HG02798 (cell line): Measurements from ENCODE around the gene DUSP22.

Experiments
- ATAC-seq: cut with Tn5 transposase; IDR thresholded peaks from one replicate; pipeline ENCODE4 v1.9.1; 2021; ENCODE audit warnings: mild to moderate bottlenecking; ENCODE audit not compliant: unreplicated experiment, poor library complexity

DUSP22 gene

DNA sequence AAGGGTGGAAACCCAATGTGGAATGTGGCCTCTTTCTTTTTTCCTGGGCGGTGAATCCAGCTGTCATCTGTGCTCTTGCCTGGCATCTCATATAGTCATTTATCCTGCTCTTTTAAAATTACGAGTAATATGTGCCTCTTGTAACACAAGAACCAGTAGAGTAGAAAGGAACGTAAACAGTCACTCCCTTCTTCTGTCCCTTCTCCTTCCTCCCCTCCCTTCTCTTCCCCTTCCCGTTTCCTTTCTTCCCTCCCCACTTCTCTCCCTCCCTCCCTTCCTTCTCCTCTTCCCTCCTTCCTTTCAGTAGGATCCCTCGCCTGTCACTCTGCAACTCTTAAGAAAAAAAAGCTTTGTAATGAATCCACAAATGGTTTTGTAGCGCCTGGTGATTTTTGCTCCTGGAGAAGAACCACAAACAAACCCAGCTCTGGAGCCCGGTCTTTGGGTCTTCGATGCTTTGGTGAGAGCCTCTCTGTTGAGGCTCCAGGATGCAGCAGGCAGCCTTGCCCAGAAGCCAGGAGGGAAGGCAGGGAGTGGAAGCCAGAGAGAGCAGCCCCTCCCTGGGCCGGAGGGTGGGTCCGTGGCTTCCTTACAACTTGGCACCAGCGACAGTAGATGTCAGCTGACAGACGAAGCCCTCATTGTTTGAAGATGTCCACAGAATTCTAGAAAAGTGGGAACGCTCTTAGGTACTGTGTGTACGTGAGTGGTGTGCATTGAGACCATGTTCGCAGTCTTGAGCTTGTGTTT, 15.0 kb downstream of the DUSP22 start:
- ATAC-seq = no peak

DNA sequence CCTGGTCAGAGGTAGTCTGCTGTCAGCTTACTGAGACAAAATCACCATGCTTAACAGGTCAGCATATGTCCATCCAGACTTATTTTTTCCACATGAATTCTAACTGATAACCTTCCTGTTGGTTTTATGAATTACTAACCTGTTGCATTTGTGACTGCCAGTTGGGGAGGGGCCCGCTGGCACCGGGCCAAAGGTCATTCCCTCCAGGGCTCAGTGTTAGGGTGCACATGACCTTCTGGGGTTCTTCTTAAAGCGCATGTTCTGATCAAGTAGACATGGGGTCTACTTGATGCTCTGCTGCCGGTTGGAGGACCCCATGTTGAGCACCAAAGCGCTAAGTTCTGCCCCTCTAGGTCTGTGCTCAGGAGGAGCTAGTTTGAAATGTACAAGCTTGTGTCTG, 15.6 kb downstream of the DUSP22 start:
- no peak for ATAC-seq

DNA sequence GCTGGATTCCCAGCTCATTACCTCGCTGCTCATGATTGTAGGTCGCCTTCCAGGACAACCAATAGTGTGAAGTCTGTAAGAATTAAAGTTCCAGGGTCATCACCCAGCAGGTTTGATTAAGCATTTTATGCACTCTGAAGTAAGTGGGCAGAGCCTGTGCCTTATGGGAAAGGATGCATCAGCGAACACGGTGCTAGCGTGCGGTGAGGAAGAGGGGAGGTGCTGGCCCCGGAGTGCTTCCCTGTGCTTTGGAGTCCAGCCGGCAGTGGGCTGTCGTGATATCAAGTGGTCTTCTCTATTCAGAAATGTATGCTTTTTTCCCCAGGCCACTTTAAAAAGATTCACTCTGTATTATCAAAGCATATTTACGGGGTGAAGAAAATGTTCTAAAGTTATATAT, 16.0 kb downstream of the DUSP22 start:
- no peak for ATAC-seq

DNA sequence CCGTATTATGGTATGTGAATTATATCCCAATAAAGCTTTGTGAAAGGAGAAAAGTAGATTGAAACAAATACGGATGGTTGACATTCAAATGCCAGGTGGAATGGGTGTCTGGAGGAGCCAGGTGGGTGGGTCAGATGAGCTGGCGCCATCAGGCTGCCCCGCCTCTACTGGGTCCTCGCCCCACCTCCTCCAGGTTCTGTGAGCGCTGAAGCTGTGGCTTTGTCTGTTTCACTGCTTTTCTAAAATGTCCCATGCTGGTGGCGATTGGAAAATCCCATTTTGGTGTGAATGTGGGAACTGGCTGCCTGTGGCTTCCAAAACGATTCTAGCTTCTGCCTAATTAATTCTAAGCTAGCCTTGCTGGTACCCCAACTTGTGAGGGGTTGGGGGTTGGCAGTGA, 16.5 kb downstream of the DUSP22 start:
- ATAC-seq = no peak

DNA sequence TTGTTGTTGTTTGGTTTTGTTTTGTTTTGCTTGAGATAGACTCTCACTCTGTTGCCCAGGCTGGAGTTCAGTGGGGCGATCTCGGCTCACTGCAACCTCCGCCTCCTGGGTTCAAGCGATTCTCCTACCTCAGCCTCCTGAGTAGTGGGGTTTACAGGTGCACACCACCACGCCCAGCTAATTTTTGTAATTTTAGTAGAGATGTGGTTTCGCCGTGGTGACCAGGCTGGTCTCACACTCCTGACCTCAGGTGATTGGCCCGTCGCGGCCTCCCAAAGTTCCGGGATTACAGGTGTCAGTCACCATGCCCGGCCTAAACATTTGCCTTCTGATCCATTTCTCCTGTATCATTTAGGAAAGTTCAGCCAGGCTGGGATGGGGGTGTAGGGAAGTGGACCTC, 17.7 kb downstream of the DUSP22 start:
- ATAC-seq = no peak

DNA sequence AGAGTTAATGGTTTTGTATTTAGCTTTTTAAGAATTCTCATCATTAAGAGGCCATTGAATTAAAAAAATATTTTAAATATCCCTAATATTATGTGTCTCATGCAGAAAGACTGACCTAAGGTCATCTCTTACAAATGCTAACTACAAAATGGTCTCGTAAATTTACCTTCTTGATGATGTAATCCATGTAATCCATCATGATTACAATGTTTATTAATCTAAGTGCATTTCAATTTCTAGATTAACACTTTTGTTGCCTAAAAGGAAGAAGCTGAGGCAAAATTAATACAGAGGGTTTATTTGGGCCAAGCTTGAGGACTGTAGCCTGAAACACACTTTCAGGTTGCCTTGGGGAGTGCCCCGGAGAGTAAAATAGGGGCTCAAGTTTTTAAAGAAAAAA, 18.4 kb downstream of the DUSP22 start:
- no peak for ATAC-seq

DNA sequence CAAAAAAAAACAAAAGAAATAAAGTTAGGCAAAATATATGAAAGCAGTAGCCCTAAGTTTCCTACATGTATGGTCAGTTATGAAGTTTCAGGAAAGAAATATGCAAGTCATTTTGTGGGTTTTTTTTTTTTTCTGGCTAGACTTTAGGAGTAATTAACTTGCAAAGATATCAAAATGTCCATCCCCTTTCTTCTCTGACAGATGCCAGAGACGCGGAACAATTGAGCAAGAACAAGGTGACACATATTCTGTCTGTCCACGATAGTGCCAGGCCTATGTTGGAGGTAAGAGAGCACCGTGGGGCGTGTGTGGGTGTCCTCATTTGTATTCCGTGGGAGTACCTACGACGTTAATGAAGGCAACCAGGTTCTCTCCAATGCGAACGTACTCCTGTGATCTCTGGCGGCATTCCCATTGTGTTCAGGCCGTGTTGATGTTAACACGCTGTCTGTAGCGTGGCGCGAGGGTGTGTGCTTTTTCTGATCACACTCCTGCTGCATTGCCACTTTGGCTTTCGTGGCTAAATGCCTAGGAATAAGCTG, 19.5 kb downstream of the DUSP22 start:
- ATAC-seq = no peak

DNA sequence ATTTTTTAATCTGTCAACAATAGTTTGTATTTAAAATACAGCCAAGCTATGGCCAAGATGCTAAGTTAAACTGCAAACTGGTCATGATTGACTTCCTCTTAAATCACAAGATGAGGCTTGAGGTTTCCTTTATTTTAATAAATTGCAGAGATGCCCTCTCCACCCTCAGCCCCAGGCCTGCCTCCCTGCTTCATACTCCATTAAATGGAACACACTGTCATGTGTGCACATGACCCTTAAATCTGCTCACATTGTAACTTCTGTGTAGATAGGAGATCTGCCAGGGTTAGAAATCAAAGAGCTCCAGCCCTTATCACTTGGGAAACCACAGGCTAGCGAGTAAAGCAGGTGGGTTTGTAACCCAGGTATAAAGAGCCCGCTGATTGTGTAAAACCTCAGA, 20.8 kb downstream of the DUSP22 start:
- ATAC-seq = no peak

DNA sequence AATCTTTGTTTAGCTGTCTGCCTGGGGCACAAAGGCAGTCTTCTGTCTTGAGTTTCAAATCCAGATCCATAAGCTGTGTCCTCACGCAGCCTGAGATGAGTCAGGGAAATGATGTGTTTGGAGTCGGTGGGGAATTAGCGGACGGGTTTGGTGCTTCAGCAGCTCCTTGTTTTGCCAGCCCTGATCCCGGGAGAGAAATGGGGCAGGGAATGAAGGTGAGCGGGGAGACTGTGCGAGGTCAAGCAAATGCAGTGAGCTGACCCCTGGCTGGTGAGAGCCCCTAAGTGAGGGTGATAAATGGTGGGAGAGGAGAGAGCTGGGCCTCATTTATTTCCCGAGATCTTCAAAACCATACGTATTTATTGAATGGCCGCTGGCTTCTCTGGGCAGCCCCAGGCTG, 21.6 kb downstream of the DUSP22 start:
- ATAC-seq = no peak

DNA sequence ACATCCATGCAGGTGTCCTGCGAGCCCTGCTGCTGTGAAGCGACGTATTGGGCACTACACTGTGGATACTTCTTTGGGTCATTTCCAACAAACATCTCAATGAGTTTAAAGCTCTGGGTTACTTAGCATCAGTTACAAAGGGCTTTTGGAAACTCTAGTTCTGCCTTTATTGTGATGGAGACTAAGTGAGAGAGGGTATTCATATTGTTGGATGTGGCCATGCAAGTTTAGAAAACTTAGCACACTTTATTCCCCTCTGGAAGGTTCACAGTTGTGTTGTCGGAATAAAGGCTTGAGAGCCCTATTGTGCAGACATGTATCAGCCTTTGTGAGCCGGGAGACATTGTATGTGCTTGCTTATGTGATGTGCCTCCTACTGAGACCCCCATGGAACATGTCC, 22.1 kb downstream of the DUSP22 start:
- no peak for ATAC-seq

DNA sequence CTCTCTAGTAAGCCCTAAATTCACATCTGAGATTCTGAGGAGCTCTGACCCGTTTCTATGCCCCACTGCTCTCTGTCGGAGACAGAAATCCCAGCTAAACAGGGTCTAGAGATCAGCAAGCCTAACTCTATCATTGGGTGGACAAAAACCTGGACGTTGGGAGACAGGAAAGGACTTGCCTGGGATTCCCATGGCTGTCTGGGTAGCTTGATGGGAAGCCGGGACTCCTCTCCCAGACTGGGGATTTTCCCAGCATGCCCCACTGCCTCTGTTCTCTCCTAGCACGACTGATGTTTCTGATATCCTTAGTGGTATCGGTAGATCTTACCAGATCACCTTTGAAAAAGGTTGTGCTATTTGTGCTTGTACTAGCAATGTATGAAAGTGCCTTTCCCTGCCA, 22.9 kb downstream of the DUSP22 start:
- no peak for ATAC-seq

DNA sequence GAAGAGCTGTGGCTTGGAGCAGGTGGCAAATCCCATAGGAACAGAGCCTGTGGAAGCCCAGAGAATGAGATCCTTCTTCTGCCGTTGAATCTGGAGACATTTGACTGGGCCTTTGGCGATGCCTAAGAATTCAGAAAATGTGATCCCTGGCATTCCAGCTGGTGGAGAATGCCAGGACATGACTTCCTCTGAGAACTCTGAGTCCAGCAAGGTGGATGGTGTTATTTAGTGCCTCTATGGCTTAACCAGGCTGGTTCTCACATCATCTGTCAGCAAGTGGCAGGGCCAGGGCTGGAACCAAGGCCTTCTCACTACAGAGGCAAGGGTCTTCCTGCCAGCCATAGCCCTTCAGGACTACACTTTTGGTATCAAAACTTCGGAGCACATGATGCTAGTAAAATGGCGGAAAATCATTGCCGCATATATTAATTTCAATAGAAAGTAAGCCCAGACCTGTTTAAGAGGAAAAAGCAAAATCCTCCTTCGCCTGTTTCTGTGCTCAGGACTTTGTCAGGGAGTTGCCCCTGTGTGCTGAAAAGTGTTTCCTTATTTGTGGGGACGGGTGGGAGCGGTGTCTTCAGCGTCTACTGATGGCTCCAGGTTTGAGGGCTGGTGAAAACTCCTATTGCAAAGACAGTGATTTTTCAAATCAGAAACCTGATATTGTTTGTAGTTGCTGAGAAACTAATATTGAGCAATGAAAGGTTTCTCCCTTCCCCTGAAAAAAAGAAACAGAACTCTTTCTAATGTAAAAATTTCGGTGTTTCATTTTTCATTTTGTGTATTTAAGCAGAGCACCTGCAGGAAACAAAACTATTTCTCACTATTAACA, 23.9 kb downstream of the DUSP22 start:
- ATAC-seq = no peak

DNA sequence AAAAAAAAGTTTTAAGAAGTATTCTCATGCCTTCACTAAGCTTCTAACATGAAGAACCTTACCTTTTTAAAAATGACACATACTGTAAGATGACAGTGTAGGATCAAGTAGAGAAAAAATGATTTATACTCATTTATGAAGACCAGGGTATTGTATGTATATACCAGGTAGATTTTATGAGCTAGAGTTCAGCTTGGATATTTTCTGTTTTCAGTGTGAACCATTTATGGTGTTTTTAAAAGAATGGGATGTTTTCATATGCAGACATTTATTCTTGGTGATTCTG, 24.4 kb downstream of the DUSP22 start:
- ATAC-seq = no peak

DNA sequence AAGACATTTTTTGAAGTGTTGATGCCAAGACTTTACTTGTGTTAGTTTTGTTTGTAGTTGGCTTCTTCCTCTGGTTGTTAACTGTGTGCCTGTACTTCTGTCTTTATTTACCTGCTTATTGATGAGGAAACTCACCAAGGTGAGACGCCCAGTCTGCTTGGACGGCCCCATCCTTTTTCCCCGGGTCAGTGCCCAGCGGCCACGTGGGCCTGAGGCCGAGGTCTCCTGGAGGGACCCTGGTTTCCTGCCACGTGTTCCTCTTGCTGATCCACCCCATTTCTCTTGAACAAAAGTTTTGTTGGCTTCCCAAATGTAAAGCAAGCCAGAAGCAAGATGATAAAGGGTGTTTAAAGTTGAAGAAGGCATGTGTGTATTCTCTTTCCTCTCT, 24.8 kb downstream of the DUSP22 start:
- ATAC-seq = no peak

DNA sequence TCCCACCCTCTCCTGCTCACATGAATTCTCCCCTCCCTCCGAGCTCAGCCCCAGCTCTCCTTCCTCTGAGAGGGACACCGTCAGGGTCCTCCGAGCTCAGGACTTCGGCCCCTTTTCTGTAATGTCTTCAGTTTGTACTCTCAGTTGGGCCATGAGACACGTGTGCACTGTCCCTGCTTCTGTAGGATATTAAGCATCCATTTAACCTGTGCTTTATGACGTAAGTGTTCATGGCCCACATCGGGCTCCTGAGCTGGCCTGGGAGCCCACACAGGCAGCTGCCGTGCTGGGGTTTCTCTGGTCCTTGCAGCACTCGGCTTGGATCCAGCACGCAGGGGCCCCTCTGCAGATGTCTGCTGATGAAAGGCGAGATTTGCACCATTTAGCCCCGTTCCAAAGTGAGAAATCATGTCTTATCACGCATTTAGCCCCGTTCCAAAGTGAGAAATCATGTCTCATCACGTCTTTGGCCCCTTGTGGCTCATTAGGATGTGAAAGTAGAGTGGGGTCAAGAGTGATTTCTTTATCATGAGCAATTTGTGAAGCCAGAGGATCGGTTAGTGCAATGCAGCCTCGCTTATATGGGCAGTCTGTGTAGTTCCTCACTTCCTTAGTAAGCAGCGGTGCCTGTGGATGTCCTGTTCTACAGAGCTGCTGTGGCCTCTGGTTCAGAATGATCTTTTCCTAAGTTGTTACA, 25.3 kb downstream of the DUSP22 start:
- ATAC-seq = peak; percentile 49

DNA sequence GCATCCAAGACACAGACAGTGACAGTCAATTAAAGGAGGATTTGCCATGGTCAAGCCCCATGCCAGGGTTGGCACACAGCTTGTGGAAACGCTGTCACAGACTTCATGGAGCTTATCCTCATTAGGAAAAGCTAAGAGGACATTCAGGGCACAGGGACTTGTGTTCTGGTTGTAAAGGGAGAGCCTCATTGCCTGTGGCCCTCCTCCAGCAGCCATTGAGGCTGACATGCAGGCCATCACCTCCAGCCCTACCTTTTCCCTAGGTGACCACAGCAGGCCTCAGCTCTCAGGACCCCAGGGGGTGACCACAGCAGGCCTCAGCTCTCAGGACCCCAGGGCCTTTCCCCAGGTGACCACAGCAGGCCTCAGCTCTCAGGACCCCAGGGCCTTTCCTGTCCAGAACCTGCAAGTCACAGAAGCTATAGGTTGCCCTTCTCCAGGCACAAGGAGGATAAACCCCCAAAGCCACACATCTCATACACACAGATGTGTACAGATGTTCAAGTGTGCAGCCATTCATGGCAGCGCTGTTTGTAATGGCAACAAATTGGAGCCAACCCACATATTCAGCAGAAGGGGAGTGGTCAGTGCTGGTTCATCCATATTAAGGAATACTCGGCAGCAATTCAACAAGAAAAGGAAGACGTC, 26.1 kb downstream of the DUSP22 start:
- no peak for ATAC-seq

DNA sequence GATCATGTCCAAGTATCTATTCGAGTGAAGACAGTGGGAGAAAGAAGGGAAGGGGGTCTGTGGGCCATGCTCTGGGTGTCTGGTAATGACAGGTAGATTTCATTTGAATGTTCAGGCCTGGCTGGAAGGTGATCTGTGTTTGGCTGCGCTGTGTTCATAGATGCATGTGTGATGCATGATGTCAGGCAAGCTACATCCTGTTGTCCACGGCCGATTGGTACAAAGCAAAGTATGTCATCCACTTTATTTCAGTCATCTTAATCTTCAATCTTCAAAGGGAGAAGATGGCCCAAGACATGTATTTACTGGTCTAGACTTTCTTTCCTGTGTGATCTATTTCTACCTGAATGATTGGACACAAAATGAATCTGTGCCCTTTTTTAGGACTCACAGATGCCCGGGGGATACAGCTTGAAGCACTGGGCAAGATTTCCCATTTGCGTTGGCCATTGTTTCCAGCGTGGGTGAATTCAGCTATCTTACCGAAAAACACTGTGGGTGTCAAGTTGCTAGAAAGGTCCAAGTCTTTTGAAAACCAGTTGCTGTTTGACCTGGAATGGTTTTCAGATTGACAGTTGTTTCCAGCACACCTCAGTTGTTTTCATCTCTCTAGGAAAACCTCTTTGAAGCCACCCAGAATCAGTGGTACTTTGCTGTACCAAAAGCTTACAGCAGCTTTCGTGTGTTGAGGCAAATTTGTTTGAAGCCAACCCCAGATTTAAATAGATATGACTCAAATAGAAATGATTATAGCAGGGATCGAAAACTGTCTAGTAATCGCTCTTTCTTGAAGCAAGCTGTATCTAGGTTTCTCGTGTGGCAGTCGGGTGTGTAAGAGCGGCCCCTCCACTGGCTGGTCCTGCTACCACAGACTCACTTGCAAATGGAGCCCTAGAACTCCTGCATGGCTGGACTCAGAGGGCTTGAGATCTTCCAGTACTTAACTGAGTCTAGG, 27.2 kb downstream of the DUSP22 start:
- ATAC-seq = peak; percentile 34

DNA sequence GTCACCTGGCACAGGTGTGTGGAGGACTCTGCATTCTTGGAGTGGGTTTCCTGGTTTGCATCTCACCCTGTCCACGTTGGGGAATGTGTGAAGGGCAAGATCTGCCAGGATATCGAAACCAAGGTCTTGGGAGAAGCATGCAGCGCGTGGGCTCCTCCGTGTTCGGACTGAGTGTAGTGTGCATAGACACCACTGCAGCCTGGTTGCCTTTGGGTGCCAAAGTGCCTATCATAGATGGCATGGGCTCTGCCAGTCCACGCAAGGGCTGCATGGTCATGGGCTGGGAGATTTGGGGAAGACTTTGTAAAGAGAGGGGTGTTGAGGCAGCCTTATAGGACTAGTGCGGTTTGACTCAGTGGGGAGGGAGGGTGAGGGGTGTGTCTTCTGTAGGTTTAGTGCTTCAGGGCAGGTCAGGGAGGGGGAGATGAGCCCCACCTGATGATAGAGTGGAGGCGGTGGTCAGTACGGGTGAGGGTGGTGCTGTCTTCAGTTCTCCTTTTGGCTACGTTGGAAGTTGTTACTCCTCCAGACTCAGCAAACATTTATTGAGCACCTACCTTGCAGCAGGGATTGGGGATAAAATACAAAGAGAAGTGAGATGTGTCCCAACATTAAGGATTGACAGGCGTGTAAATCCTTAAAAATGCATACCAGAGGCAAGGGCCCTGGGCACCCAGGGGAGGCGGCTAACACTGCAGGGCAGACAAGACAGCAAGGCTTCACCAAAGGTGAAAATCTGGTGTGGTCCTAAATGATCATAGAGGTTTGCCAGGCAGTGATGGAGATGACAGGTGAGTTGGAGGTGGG, 28.3 kb downstream of the DUSP22 start:
- no peak for ATAC-seq

DNA sequence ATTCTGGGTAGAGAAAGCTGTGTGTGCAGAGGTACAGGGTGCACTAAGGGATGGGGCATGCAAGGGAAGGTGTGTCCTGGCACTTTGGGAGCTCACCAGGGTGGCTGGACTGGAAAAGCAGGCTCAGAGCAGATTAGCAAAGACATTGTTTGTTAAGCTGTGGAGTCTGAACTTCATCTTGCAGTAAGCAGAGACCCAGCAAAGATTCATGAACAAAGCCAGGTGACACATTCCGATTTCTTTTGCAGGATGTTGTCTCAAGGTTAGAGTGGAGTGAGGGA, 28.8 kb downstream of the DUSP22 start:
- ATAC-seq = no peak
